NCI-H1436 (cell line): Measurements from ENCODE around the gene TMEM120B.

Experiments
- DNase-seq: peaks from one replicate; lab custom pipeline; 2025; lab: John Stamatoyannopoulos, UW

The TMEM120B gene

GRCh38 chr12:121804417-121805111, 92.0 kb downstream of the TMEM120B start:
- no peak for DNase-seq

DNA sequence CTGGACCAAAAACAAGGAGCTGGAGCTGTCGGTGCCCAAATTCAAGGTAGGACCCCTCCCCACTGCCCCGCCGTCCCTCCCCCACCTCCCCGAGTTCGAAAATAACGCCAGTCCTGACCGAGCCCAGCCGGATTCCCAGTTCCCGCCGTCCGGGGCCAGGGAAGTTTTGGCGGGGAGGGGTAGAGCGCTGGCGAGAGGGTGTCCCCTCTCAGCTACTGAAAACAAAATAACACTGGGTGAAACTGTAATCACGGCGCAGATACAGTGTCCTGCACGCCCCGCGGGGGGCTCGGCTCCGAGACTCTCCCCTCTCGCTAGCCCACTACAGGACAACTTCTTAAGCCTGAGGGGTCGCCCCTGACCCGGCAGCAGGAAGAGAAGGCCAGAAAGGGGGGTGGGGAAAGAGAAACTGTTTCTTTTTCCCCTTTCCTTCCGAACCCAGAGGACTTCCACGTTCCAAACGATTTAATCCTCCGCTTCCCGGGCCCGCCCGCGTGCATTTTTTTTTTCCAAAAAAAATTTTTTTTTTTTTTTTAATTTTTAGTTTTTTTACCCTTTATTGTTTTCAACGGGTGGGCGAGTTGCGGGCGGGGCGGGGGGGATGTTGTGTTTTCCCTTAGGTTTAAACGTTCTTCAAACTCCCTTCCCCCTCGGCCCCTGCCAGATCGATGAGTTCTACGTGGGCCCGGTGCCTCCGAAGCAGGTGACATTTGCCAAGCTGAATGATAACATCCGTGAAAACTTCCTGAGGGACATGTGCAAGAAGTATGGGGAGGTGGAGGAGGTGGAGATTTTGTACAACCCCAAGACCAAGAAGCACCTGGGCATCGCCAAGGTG, 92.8 kb downstream of the TMEM120B start:
- no peak for DNase-seq

DNA sequence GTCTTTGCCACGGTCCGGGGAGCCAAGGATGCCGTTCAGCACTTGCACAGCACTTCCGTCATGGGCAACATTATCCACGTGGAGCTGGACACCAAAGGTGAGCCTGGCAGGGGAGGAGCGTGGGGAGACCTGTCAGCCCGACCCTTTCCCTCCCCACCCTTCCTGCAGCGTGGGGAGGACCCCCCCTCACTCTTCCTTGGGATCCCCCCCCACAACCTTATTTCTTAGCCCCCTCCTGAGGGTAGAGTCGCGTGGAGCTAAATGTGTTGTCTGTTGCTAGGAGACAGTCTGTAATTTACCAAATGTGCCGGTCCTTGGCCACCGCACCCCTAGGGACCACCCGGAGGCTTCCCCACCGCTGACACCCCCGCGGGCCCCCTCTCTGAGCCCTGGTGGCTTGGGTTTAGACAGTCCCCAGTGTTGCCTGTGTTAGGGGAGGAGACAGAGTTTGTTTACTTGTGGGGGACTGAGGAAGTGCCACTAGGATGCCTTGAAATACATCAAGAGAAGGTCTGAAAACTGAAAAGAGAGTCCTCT, 93.5 kb downstream of the TMEM120B start:
- peak; percentile 33 for DNase-seq

DNA sequence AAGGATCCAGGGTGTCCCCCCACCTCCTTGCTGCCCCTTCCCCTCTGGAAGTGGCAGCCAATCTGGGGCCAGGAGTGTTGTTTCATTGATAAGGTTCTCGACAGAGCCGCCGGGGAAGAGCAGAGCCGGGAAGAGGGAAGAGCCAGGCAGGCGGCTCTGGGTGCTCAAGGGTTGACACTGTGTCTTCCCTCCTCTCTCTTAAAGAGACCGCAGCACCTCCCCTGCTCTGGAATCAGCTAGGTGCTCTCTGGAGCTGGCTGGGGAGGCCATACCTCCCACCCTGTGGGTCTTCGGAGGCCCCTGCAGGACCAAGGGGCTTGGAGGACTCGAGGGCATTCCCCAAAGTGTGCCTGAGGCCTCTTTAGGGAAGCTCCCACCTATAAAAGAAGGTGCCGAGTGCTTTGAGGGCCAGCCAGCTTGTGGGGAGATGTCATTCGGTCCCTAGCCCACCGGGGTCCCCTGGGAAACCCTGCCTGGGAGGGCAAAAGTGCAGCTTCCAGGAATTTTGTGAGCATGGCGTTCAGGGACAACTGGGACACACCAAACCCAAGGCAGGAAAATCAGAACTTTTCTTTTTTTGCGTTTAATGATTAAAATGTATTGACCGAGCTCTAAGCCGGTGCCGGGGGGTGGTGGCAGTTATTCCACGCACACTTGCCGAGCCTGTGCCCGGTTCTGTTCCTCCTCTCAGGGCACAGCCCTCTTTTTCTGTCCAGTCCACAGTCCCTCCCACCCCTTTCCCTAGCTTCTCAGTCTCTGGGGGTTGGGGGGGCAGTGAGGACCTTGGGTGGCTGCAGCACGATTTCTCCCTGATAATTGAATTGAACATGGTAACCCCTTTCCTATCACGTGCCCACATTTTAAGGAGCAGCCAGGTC, 94.2 kb downstream of the TMEM120B start:
- no peak for DNase-seq

GRCh38 chr12:121807642-121808347, 95.2 kb downstream of the TMEM120B start:
- DNase-seq, result no peak

DNA sequence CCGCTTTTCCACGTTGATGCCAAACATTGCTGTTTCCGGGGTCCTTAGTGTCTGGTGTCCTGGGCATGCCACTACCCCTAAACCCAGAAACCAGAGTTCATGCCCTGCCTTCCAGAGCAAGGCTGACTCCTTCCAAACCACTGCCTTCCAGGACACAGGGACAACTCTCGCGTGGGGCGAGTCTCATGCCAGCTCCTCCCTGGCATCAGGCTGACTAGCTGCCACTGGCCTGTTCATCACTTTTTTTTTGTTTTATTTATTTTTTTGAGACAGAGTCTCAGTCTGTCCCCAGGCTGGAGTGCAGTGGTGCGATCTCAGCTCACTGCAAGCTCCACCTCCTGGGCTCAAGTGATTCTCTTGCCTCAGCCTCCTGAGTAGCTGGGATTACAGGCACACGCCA, 96.1 kb downstream of the TMEM120B start:
- no peak for DNase-seq

DNA sequence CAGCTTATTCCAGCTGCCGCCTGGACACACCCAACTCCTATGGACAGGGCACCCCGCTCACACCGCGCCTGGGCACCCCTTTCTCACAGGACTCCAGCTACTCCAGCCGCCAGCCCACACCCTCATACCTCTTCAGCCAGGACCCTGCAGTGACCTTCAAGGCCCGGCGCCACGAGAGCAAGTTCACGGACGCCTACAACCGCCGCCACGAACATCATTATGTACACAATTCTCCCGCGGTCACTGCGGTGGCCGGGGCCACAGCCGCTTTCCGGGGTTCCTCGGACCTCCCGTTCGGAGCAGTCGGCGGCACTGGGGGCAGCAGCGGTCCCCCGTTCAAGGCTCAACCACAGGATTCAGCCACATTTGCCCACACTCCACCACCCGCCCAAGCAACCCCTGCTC, 97.2 kb downstream of the TMEM120B start:
- DNase-seq, result no peak

- no peak for DNase-seq
Measured at GRCh38 chr12:121810234-121810817, 97.8 kb downstream of the TMEM120B start.

GRCh38 chr12:121810833-121811433, 98.4 kb downstream of the TMEM120B start:
- DNase-seq, result no peak

DNA sequence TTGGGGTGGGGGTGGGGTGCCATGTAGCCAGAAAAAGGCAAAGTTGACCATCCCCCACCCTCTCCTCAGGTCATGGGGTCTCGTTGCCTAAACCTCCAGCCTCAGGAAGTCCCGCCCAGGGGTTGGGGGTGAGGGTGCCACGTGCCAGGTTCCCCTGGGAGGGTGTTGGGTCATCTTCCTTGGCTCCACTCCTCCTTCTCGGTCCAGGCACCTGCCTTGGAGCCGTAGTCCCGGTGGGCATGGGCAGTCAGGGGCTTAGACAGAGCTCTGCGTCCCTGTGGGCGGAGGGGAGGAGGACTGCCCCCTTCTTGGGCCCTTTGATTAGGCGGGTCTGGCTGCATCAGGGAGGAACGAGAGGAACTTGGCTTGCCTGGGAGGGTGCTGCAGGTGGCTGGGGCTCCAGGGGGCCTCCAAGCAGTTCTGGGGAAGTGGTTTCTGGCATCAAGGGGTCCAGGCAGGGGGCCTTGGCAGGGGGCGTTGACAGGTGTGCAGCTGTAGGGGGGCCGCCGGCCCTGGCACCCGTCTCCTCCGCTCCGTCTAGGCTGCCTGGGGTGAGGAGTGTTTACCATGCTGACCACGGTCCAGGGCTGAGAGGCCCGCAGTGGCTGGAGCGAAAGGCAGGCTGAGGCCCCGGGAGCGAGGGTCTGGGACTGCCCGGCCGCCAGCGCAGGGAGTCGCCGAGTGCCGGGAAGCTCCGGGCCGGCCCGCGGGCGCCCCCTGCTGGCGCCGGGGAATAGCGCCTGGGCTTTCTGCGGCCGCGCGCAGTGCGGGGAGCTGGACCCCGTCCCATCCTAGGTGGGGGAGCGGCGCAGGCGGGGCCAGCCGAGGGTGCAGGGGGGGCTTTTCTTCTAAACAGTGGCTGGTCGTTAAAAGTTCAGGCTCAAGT, 99.1 kb downstream of the TMEM120B start:
- peak; percentile 26 for DNase-seq

DNA sequence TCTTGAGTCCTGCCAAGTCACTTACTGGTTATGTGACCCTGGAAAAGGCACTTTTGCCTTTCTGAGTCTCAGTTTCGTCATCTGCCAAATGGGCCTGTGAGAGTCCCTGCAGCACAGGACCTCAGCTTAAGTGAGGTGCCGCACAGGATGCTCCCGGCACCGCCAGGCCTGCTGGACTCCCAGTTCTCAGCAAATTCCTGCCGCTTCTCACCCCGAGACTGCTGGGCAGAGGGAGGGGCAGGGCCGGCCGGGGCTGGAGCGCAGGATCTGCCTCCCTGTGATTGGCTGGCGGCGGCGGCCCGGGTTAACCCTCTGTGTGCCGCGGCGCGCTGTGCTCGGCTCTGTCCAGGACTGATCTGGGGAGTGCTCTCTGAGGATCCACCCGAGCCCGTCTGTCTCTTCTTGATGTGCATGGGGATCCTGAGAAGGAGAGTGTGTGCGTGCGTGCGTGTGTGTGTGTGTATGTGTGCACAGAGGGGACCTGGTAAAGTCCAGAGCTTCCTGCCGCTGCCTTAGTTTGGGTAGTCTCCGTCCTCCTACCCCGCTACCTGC, 99.8 kb downstream of the TMEM120B start:
- no peak for DNase-seq

- no peak for DNase-seq
Measured at GRCh38 chr12:121812921-121813896, 100.7 kb downstream of the TMEM120B start.

DNA sequence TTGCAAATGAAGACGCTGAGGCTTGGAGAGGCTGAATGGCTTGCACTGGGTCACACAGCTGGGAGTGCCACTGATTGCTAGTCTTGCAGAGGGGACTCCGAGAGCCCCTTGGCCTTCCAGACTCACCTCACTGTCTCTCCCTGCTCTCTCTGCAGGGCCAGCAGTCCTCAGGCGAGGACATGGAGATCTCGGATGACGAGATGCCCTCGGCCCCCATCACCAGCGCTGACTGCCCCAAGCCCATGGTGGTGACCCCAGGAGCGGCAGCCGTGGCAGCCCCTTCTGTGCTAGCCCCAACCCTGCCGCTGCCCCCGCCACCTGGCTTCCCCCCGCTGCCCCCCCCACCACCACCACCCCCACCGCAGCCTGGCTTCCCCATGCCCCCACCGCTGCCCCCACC, 101.4 kb downstream of the TMEM120B start:
- DNase-seq, result no peak

- no peak for DNase-seq
Measured at GRCh38 chr12:121814429-121815119, 102.0 kb downstream of the TMEM120B start.

GRCh38 chr12:121815263-121815662, 102.7 kb downstream of the TMEM120B start:
- DNase-seq, result no peak

DNA sequence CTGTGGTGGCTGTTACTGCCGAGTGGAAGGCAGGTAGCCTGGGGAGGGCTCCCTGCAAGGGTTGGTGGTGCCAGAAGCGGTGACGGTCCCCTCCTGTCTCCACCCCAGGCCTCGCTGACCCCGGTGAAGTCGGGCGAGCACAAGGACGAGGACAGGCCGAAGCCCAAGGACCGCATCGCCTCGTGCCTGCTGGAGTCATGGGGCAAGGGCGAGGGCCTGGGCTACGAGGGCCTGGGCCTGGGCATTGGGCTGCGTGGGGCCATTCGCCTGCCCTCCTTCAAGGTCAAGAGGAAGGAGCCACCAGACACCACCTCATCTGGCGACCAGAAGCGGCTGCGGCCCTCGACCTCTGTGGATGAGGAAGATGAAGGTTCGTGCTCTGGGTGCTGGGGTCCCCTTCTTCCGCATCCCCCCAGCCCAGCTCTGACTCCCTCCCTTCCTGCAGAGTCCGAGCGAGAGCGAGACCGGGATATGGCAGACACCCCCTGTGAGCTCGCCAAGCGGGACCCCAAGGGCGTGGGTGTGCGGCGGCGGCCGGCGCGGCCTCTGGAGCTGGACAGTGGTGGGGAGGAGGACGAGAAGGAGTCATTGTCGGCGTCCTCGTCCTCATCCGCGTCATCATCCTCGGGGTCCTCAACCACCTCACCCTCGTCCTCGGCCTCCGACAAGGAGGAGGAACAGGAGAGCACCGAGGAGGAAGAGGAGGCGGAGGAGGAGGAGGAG, 104.5 kb downstream of the TMEM120B start:
- no peak for DNase-seq

DNA sequence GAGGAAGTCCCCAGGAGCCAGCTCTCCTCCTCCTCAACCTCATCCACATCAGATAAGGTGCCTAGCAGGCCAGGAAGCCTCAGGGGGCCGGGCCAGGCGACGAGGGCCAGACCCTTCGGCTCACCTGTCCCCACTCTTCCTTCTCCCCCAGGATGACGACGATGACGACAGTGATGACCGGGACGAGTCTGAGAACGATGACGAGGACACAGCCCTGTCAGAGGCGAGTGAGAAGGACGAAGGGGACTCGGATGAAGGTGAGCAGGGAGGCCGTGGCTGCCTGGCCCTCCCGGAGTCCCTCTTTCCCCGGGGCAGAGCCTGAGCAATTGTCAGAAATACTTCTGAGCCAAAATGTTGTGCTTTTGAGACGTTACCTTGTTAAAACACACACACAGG, 105.1 kb downstream of the TMEM120B start:
- no peak for DNase-seq
